WTC11 (cell line): ENCODE results near the gene USP28. TPM values are rescaled to one million over a fixed set of nuclear protein-coding genes. Genes with fewer than 3 reads are reported as not detected.

Source experiments
- ATAC-seq: fragments of 200-7000 bp; cut with Tn5 transposase; 2 replicates; pipeline ENCODE4 v1.10.0; 2021; ENCODE audit warnings: mild to moderate bottlenecking, moderate library complexity
- CTCF ChIA-PET: fragments of 300-600 bp; sonication (Branson Sonifier 250); formaldehyde crosslinking; loops from one replicate; lab custom pipeline; 2021; ENCODE audit warnings: antibody characterized with exemption; lab: Charles Lee
- POLR2A ChIA-PET: fragments of 350-600 bp; sonication (Branson Sonifier 250); formaldehyde crosslinking; loops from one replicate; lab custom pipeline; 2021; ENCODE audit warnings: antibody characterized with exemption; lab: Charles Lee
- DNase-seq: peaks from one replicate; pipeline ENCODE4 v3.0.0; 2021; ENCODE audit warnings: low spot score
- H3K27ac Mint-ChIP-seq: 2 replicates; pipeline ENCODE4 v1.8.0; 2021; ENCODE audit warnings: mixed read lengths
- H3K27me3 Mint-ChIP-seq: 2 replicates; pipeline ENCODE4 v1.8.0; 2021; ENCODE audit warnings: low read depth, mild to moderate bottlenecking, moderate library complexity, mixed read lengths
- H3K36me3 Mint-ChIP-seq: 2 replicates; pipeline ENCODE4 v1.8.0; 2021; ENCODE audit warnings: mixed read lengths
- H3K4me1 Mint-ChIP-seq: 2 replicates; pipeline ENCODE4 v1.8.0; 2022; ENCODE audit warnings: mixed read lengths
- H3K4me3 Mint-ChIP-seq: 2 replicates; pipeline ENCODE4 v1.8.0; 2021; ENCODE audit warnings: mild to moderate bottlenecking, moderate library complexity, mixed read lengths
- H3K9me3 Mint-ChIP-seq: 2 replicates; pipeline ENCODE4 v1.8.0; 2021; ENCODE audit warnings: mixed read lengths
- ATF1 ChIP-seq: sonication (generic); formaldehyde crosslinking; IDR thresholded peaks from 2 replicates; pipeline ENCODE4 v1.8.1; 2023; ENCODE audit warnings: mild to moderate bottlenecking, moderate library complexity, missing genetic modification reagents
- EMX1 ChIP-seq: fragments of 250-450 bp; sonication (Bioruptor Pico); IDR thresholded peaks from 2 replicates; pipeline ENCODE4 v1.8.0; 2021; ENCODE audit warnings: mild to moderate bottlenecking
- JUN ChIP-seq: sonication (generic); formaldehyde crosslinking; IDR thresholded peaks from 2 replicates; pipeline ENCODE4 v1.8.0; 2023; ENCODE audit warnings: mild to moderate bottlenecking, missing genetic modification reagents
- KAT7 ChIP-seq: sonication (generic); formaldehyde crosslinking; IDR thresholded peaks from 2 replicates; pipeline ENCODE4 v1.8.1; 2023; ENCODE audit warnings: missing genetic modification reagents, mild to moderate bottlenecking, borderline replicate concordance
- MXD4 ChIP-seq: fragments of 250-450 bp; sonication (Bioruptor Pico); IDR thresholded peaks from 2 replicates; pipeline ENCODE4 v1.8.0; 2021; ENCODE audit warnings: mild to moderate bottlenecking, moderate library complexity, borderline replicate concordance
- MYBL2 ChIP-seq: sonication (generic); formaldehyde crosslinking; IDR thresholded peaks from 2 replicates; pipeline ENCODE4 v1.8.1; 2023; ENCODE audit warnings: mild to moderate bottlenecking, moderate library complexity, missing genetic modification reagents
- NFATC4 ChIP-seq: fragments of 250-450 bp; sonication (Bioruptor Pico); IDR thresholded peaks from 2 replicates; pipeline ENCODE4 v1.9.0; 2021; ENCODE audit warnings: mild to moderate bottlenecking
- SMAD3 ChIP-seq: sonication (generic); formaldehyde crosslinking; IDR thresholded peaks from 2 replicates; pipeline ENCODE4 v1.8.0; 2022; ENCODE audit warnings: missing genetic modification reagents, mild to moderate bottlenecking, borderline replicate concordance
- SP1 ChIP-seq: sonication (generic); formaldehyde crosslinking; conservative IDR thresholded peaks from 2 replicates; pipeline ENCODE4 v1.8.1; 2022; ENCODE audit warnings: missing genetic modification reagents
- ZNF263 ChIP-seq: sonication (generic); formaldehyde crosslinking; IDR thresholded peaks from 2 replicates; pipeline ENCODE4 v1.8.1; 2022; ENCODE audit warnings: low read depth, mild to moderate bottlenecking, moderate library complexity, missing genetic modification reagents
- ZNF671 ChIP-seq: fragments of 250-450 bp; sonication (Bioruptor Pico); IDR thresholded peaks from 2 replicates; pipeline ENCODE4 v1.8.0; 2021; ENCODE audit warnings: mild to moderate bottlenecking
- total RNA-seq: library from RNA; stranded (reverse); gene quantifications from 3 replicates; pipeline ENCODE4 v1.2.3, GENCODE V29; 2021
- TF ChIP-seq, protein P1 (sequence below): fragments of 250-450 bp; sonication (Bioruptor Pico); IDR thresholded peaks from 2 replicates; pipeline ENCODE4 v1.9.0; 2021; ENCODE audit warnings: mild to moderate bottlenecking
- TF ChIP-seq, protein P2 (sequence below): sonication (generic); formaldehyde crosslinking; conservative IDR thresholded peaks from 2 replicates; pipeline ENCODE4 v1.8.1; 2023; ENCODE audit warnings: mild to moderate bottlenecking, low read depth, missing genetic modification reagents, moderate library complexity
- TF ChIP-seq, protein P3 (sequence below): sonication (generic); formaldehyde crosslinking; IDR thresholded peaks from 2 replicates; pipeline ENCODE4 v1.8.0; 2022; ENCODE audit warnings: mild to moderate bottlenecking, missing genetic modification reagents
- TF ChIP-seq, protein P4 (sequence below): fragments of 250-450 bp; sonication (Bioruptor Pico); IDR thresholded peaks from 2 replicates; pipeline ENCODE4 v1.8.0; 2021; ENCODE audit warnings: mild to moderate bottlenecking
- TF ChIP-seq, protein P5 (sequence below): sonication (generic); formaldehyde crosslinking; IDR thresholded peaks from 2 replicates; pipeline ENCODE4 v1.8.0; 2023; ENCODE audit warnings: mild to moderate bottlenecking, missing genetic modification reagents
- TF ChIP-seq, protein P6 (sequence below): sonication (generic); formaldehyde crosslinking; IDR thresholded peaks from 2 replicates; pipeline ENCODE4 v1.8.0; 2022; ENCODE audit warnings: mild to moderate bottlenecking, missing genetic modification reagents
- TF ChIP-seq, protein P7 (sequence below): sonication (generic); formaldehyde crosslinking; IDR thresholded peaks from 2 replicates; pipeline ENCODE4 v1.8.1; 2023; ENCODE audit warnings: mild to moderate bottlenecking, missing genetic modification reagents
- TF ChIP-seq, protein P8 (sequence below): sonication (generic); formaldehyde crosslinking; IDR thresholded peaks from 2 replicates; pipeline ENCODE4 v1.8.0; 2022; ENCODE audit warnings: mild to moderate bottlenecking, missing genetic modification reagents

Gene USP28
- total RNA-seq, 1 experiment from 2014 or later, result 129 TPM

DNA sequence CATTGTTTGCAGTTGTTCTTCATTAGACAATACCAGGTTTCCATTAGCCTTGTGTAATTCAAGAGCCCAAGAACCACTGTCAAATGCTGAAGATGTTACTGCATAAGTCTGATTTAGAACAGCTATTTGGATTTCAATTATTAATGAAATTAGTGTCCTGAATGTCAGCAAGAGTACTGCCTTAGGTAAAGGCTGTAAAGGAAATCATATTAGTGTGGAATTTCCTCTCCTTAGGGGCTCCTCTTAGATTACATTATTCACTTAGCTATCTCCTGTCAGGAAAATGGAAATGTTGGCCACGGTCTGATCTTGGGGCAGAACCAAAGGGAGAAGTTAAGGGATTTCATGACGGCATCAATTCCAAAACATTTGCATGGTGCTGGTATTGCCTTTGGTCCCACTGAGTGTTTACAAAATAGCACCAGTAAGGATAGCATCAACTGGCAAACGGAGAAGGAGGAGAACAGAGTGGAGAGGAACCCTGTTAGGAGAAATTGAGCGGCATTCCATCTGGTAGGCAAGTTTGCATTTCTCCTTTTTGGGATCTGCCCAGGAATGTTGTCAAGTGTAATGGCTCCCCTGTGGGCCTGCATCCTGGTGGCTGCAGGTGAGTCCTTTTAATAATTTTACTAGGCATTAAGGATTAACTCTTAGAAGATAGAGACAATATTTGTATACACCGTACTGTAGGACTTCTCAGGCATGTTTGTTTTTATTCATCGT lies 29.2 kb upstream of the USP28 start, which contains the start of gene HTR3B (continued):
- TF ChIP-seq, protein P1, sequence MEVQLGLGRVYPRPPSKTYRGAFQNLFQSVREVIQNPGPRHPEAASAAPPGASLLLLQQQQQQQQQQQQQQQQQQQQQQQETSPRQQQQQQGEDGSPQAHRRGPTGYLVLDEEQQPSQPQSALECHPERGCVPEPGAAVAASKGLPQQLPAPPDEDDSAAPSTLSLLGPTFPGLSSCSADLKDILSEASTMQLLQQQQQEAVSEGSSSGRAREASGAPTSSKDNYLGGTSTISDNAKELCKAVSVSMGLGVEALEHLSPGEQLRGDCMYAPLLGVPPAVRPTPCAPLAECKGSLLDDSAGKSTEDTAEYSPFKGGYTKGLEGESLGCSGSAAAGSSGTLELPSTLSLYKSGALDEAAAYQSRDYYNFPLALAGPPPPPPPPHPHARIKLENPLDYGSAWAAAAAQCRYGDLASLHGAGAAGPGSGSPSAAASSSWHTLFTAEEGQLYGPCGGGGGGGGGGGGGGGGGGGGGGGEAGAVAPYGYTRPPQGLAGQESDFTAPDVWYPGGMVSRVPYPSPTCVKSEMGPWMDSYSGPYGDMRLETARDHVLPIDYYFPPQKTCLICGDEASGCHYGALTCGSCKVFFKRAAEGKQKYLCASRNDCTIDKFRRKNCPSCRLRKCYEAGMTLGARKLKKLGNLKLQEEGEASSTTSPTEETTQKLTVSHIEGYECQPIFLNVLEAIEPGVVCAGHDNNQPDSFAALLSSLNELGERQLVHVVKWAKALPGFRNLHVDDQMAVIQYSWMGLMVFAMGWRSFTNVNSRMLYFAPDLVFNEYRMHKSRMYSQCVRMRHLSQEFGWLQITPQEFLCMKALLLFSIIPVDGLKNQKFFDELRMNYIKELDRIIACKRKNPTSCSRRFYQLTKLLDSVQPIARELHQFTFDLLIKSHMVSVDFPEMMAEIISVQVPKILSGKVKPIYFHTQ, result no peak
- no peak for TF ChIP-seq ZNF263 (CRISPR knock-in tag)
- no peak for TF ChIP-seq ZNF671
- TF ChIP-seq SP1 (CRISPR knock-in tag), result no peak
- TF ChIP-seq, protein P2, sequence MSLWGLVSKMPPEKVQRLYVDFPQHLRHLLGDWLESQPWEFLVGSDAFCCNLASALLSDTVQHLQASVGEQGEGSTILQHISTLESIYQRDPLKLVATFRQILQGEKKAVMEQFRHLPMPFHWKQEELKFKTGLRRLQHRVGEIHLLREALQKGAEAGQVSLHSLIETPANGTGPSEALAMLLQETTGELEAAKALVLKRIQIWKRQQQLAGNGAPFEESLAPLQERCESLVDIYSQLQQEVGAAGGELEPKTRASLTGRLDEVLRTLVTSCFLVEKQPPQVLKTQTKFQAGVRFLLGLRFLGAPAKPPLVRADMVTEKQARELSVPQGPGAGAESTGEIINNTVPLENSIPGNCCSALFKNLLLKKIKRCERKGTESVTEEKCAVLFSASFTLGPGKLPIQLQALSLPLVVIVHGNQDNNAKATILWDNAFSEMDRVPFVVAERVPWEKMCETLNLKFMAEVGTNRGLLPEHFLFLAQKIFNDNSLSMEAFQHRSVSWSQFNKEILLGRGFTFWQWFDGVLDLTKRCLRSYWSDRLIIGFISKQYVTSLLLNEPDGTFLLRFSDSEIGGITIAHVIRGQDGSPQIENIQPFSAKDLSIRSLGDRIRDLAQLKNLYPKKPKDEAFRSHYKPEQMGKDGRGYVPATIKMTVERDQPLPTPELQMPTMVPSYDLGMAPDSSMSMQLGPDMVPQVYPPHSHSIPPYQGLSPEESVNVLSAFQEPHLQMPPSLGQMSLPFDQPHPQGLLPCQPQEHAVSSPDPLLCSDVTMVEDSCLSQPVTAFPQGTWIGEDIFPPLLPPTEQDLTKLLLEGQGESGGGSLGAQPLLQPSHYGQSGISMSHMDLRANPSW (CRISPR knock-in tag), result no peak
- no peak for TF ChIP-seq NFATC4 (CRISPR knock-in tag)
- TF ChIP-seq, protein P3, sequence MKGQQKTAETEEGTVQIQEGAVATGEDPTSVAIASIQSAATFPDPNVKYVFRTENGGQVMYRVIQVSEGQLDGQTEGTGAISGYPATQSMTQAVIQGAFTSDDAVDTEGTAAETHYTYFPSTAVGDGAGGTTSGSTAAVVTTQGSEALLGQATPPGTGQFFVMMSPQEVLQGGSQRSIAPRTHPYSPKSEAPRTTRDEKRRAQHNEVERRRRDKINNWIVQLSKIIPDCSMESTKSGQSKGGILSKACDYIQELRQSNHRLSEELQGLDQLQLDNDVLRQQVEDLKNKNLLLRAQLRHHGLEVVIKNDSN (CRISPR knock-in tag), result no peak
- TF ChIP-seq MXD4 (CRISPR knock-in tag), result no peak
- no peak for TF ChIP-seq SMAD3 (CRISPR knock-in tag)

DNA sequence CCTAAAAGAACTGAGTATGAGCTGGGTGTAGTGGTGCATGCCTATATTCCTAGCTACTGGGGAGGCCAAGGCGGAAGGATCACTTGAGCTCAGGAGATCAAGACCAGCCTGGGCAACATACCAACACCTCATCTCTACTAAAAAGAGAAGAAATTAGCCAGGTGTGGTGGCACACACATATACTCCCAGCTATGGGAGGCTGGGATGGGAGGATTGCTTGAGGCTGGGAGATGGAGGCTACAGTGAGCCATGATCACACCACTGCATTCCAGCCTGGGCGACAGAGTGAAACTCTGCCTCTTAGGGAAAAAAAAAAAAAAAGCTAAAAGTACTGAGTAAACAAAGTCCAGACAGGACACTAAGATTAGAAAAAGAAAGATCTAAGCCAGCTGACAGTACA lies 25.8 kb upstream of the USP28 start:
- DNase-seq (no peak), ATAC-seq (no peak)
- H3K27me3 Mint-ChIP-seq, result no peaks in the 10 kb centered on the region
- H3K4me1 Mint-ChIP-seq, result peaks cover 27% of the 10 kb centered on the region
- no peaks in the 10 kb centered on the region for H3K36me3 Mint-ChIP-seq
- H3K27ac Mint-ChIP-seq, result no peak overlapping the region
- ChIA-PET CTCF (interaction anchor here (0.8 to 1.3 kb wide), 4 partner anchors 74 to 360 kb away, joined by 3 to 4 read pairs (median 3); partner anchors contain the start of genes HTR3A and ZW10), POLR2A (interaction anchor here (0.6 kb wide), 1 partner anchor 27 kb away, joined by 3 read pairs; no protein-coding TSS in a partner anchor)
- no peak for TF ChIP-seq EMX1 (CRISPR knock-in tag)
- no peak for TF ChIP-seq KAT7 (CRISPR knock-in tag)
- TF ChIP-seq, protein P4, sequence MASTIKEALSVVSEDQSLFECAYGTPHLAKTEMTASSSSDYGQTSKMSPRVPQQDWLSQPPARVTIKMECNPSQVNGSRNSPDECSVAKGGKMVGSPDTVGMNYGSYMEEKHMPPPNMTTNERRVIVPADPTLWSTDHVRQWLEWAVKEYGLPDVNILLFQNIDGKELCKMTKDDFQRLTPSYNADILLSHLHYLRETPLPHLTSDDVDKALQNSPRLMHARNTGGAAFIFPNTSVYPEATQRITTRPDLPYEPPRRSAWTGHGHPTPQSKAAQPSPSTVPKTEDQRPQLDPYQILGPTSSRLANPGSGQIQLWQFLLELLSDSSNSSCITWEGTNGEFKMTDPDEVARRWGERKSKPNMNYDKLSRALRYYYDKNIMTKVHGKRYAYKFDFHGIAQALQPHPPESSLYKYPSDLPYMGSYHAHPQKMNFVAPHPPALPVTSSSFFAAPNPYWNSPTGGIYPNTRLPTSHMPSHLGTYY (CRISPR knock-in tag), result no peak
- TF ChIP-seq, protein P5, sequence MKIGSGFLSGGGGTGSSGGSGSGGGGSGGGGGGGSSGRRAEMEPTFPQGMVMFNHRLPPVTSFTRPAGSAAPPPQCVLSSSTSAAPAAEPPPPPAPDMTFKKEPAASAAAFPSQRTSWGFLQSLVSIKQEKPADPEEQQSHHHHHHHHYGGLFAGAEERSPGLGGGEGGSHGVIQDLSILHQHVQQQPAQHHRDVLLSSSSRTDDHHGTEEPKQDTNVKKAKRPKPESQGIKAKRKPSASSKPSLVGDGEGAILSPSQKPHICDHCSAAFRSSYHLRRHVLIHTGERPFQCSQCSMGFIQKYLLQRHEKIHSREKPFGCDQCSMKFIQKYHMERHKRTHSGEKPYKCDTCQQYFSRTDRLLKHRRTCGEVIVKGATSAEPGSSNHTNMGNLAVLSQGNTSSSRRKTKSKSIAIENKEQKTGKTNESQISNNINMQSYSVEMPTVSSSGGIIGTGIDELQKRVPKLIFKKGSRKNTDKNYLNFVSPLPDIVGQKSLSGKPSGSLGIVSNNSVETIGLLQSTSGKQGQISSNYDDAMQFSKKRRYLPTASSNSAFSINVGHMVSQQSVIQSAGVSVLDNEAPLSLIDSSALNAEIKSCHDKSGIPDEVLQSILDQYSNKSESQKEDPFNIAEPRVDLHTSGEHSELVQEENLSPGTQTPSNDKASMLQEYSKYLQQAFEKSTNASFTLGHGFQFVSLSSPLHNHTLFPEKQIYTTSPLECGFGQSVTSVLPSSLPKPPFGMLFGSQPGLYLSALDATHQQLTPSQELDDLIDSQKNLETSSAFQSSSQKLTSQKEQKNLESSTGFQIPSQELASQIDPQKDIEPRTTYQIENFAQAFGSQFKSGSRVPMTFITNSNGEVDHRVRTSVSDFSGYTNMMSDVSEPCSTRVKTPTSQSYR (CRISPR knock-in tag), result no peak
- no peak for TF ChIP-seq JUN
- TF ChIP-seq, protein P6, sequence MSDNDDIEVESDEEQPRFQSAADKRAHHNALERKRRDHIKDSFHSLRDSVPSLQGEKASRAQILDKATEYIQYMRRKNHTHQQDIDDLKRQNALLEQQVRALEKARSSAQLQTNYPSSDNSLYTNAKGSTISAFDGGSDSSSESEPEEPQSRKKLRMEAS (CRISPR knock-in tag), result no peak
- TF ChIP-seq ZNF671, result no peak
- TF ChIP-seq MYBL2, result no peak
- TF ChIP-seq, protein P7, sequence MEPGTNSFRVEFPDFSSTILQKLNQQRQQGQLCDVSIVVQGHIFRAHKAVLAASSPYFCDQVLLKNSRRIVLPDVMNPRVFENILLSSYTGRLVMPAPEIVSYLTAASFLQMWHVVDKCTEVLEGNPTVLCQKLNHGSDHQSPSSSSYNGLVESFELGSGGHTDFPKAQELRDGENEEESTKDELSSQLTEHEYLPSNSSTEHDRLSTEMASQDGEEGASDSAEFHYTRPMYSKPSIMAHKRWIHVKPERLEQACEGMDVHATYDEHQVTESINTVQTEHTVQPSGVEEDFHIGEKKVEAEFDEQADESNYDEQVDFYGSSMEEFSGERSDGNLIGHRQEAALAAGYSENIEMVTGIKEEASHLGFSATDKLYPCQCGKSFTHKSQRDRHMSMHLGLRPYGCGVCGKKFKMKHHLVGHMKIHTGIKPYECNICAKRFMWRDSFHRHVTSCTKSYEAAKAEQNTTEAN (CRISPR knock-in tag), result no peak
- TF ChIP-seq, protein P8, sequence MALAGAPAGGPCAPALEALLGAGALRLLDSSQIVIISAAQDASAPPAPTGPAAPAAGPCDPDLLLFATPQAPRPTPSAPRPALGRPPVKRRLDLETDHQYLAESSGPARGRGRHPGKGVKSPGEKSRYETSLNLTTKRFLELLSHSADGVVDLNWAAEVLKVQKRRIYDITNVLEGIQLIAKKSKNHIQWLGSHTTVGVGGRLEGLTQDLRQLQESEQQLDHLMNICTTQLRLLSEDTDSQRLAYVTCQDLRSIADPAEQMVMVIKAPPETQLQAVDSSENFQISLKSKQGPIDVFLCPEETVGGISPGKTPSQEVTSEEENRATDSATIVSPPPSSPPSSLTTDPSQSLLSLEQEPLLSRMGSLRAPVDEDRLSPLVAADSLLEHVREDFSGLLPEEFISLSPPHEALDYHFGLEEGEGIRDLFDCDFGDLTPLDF (CRISPR knock-in tag), result no peak
- no peak for TF ChIP-seq ATF1 (CRISPR knock-in tag)
- H3K9me3 Mint-ChIP-seq, result no peaks in the 10 kb centered on the region
- no peak overlapping the region for H3K4me3 Mint-ChIP-seq
